PC-9 (cell line): ENCODE results near the gene PRKACA.
"Not testable (repeated sequence)": the region's sequence is repeated elsewhere in the genome, so short reads cannot be mapped to it uniquely, and the experiment has no call there.

ENCODE experiments used
- CTCF ChIP-seq: fragments of 200-600 bp; sonication (generic); conservative IDR thresholded peaks from 2 replicates; pipeline ENCODE4 v1.6.1; 2017; ENCODE audit warnings: mixed run types, antibody characterized with exemption, mild to moderate bottlenecking, moderate library complexity
- EZH2 ChIP-seq: fragments of 200-600 bp; sonication (generic); IDR thresholded peaks from 2 replicates; pipeline ENCODE4 v1.8.0; 2017; ENCODE audit warnings: antibody characterized with exemption, low read depth

GRCh38 chr19:14047866-14048265 lies 69.7 kb downstream of the PRKACA start:
- TF ChIP-seq CTCF, EZH2: not testable (repeated sequence)
